ENCODE measurements around the gene URM1. TPM values are rescaled to one million over a fixed set of nuclear protein-coding genes. Genes with fewer than 3 reads are reported as not detected.

URM1 gene
- total RNA-seq, 4 donors from 2014 or later, result 17.8 to 20.9 (median 19.7) TPM

DNA sequence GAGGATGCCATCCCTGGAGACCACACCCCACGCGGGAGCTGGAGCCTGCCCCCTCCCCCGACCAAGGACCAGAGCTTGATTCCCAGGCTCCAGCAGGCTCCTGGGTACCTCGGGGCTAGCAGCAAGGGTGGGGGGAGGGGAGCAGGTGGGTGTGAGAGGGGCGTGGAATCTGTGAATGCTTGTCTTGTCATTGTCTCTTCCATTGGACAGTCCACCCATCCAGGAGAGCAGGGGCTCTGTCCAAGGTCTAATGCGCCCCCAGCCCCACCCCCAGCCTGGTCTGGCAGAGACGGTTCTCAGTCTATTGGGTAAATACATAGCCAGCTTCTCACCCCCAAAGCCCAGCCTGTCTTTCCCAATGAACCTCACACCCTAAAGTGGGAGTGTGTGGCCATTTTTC lies 22.8 kb downstream of the URM1 start:
- TF ChIP-seq, protein P1, sequence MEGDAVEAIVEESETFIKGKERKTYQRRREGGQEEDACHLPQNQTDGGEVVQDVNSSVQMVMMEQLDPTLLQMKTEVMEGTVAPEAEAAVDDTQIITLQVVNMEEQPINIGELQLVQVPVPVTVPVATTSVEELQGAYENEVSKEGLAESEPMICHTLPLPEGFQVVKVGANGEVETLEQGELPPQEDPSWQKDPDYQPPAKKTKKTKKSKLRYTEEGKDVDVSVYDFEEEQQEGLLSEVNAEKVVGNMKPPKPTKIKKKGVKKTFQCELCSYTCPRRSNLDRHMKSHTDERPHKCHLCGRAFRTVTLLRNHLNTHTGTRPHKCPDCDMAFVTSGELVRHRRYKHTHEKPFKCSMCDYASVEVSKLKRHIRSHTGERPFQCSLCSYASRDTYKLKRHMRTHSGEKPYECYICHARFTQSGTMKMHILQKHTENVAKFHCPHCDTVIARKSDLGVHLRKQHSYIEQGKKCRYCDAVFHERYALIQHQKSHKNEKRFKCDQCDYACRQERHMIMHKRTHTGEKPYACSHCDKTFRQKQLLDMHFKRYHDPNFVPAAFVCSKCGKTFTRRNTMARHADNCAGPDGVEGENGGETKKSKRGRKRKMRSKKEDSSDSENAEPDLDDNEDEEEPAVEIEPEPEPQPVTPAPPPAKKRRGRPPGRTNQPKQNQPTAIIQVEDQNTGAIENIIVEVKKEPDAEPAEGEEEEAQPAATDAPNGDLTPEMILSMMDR (IDR thresholded peaks at IDR 0.05; ENCODE audit: low read depth), result no peak

DNA sequence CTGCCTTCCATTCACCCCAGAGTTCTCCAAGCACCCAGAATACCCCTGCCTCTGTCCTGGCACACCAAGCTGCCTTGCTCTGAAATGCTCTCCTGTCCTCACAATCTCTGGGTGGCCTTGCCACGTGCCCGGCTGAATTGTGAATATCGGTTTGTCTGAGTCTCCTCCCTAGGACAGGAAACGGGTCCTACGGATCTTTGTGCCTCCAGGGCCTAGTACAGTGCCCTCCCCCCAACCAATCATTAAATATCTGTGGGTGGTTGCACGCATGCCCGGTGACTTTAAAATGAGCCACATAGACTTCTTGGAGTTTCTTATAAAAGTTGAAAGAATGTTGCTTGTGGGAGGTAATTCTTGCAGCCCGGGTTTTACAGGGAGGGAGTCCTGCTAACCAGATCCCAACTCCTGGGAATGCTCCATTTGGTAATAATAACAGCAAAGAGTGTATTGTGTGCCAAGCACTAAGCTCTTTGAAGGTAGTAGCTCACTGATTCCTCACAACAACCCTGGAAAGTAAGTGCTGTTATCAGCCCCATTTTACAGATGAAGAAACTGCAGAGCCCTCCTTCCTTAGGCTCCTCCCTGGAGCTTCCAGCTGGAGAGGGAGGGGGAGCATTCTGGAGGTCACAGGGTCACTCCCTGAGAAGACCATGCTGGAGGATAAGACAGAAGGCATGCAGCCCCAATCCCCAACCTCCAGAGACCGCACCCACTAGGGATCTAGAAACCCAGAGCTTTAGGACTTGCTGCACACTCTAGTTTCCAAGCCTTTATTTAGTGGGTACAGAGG lies 23.4 kb downstream of the URM1 start:
- TF ChIP-seq, protein P1 (IDR thresholded peaks at IDR 0.05; ENCODE audit: low read depth), result no peak

DNA sequence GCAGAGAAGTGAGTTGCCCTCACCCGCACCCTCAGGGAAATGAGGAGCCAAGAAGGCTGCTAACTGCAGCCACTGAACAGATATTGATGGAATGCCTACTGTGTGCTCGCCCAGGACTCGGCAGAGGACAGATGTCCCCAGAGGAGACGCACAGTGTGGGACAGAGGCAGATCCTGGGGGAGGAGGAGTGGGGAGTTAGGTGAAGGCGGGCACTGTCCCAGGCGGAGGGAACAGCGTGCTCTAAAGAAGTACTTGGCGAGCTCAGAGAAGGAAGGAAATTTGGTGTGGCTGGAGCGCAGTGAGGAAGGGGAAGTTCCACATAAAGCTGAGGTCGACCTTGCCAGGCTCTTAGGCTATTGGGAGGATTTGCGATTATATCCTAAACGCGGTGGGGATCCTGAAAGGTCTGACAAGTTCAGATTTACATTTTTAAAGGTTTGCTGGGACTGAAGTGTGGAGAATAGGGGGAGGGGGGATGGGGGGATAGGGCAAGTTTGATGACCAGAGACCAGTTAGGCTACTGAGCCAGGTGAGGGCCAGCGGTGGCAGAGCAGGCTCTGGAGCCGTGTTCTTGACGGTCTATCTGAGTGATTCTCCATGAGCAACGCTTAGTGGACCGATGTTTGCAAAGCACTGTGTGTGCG lies 25.9 kb downstream of the URM1 start:
- TF ChIP-seq, protein P1 (IDR thresholded peaks at IDR 0.05; ENCODE audit: low read depth), result no peak

DNA sequence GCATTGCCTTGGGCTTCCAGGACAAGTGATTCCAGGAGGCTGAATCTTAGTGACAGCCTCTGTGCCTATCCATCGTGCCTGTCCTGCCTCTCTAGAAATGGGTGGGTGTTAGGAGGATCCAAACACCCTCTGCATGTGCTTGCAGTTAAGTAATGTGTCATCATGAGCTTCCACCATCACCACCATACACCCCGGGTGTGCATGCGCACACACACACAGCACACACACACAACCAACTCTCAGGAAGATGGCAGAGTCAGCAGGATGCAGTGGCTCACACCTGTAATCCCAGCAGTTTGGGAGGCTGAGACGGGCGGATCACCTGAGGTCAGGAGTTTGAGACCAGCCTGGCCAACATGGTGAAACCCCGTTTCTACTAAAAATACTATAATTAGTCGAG lies 26.7 kb downstream of the URM1 start:
- TF ChIP-seq, protein P1 (IDR thresholded peaks at IDR 0.05; ENCODE audit: low read depth), result no peak

DNA sequence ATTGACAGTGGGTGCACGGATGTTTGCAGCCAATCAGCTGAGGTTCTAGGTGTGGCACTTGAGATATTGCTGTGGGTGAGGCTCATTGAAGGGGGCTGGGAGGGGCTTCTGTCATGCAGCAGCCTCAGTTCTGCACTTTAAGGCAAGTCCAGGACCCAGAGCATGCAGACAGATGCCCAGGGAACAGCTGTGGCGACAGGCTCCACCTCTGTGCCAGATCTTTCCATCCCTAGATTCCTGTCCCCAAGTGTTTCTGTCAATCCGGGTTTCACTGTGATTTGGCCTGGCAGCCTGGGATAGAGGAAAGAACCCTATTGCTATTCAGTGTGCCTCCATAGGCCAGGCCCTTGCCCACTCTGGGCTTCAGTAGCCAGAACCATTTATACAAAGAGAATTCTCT lies 28.7 kb downstream of the URM1 start:
- TF ChIP-seq, protein P1 (IDR thresholded peaks at IDR 0.05; ENCODE audit: low read depth), result no peak

DNA sequence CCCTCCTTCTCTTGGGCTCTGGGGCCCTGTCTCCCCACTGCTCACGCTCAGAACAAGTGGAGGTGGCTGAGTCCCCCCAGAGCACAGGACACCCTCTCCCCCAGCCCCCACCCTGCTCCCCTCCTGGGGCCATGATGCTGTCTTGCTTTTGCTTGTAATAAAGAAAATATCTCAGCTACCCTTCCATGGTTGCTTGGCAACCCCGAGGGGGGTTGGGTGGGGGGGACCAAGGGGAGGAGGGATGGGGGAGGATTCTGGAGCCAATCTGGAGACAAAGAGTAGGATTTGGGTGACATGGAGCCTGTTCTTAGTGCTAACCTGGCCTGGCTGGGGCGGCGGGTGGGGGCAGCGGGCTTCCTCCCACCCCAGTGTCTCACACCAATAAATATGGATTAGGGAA lies 33.4 kb downstream of the URM1 start:
- TF ChIP-seq, protein P1 (IDR thresholded peaks at IDR 0.05; ENCODE audit: low read depth), result no peak

DNA sequence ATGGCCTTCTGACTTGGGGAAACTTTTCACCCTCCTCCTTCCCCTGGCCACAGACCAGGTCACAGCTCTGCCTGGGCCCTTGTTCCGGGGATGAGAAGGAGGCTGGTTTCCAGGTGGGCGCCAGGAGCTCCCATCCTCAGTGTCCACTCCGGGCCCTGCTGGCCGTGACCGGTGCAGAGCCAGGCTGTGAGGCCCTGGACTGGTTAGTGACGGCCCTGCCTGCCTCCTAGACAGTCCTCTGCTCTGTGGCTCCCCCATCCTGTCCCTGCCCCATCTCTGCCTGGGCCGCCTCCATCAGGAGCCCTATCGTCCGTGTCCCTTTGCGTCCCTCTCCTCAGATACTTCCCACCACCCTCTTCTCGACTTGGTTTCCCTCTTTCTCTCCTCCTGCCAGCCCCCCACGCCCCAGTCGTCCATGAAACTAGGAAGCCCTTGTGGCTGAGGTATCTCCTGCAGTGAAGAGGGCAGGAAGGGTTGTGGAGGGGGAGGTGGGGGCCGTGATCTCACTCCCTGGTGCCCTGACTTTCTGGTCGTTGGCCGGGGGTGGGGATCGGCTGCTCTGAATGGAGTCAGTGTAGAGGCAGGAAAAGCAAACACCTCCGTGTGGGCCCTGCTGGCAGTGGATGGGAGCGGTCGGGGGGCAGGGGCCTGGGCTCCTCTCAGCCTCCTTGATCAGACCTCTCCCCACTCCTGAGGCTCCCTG lies 34.1 kb downstream of the URM1 start:
- TF ChIP-seq, protein P1 (IDR thresholded peaks at IDR 0.05; ENCODE audit: low read depth), result no peak
